A549 (cell line): ENCODE results near the gene PXDC1. TPM values are rescaled to one million over a fixed set of nuclear protein-coding genes. Genes with fewer than 3 reads are reported as not detected.
"Not testable (repeated sequence)": the region's sequence is repeated elsewhere in the genome, so short reads cannot be mapped to it uniquely, and the experiment has no call there.

Experiments used
- ATAC-seq, 2 experiments: fragments of 200-7000 bp in 1 of 2; fragments of >200 bp in 1 of 2; cut with Nextera tagmentation in 1 of 2; cut with Tn5 transposase in 1 of 2; 3 replicates each; pipeline versions ENCODE4 v1.8.0 to v1.9.1; 2018 to 2020; ENCODE audit warnings: mild to moderate bottlenecking in 1 of 2, moderate library complexity in 1 of 2
- CTCF ChIA-PET: fragments of 300-600 bp; sonication (Branson Sonifier 250); formaldehyde crosslinking; extraction: SDS; loops from one replicate; lab custom pipeline; 2021; ENCODE audit warnings: antibody characterized with exemption, inconsistent platforms; lab: Yijun Ruan, JAX
- POLR2A ChIA-PET: fragments of 350-600 bp; formaldehyde crosslinking; extraction: SDS; loops from one replicate; lab custom pipeline; 2021; ENCODE audit warnings: antibody characterized with exemption, inconsistent platforms; lab: Yijun Ruan, JAX
- DNase-seq, 2 experiments: peaks; one replicate each; pipeline versions ENCODE4 v3.0.0 to v3.0.0-alpha.2; 2011 to 2016; ENCODE audit warnings: low read depth in 1 of 2, low spot score in 1 of 2
- FAIRE-seq: peaks from 2 replicates; lab custom pipeline; 2011; peaks lifted over from hg19 to GRCh38; lab: Jason Lieb, UNC
- H3K27ac ChIP-seq, 2 experiments: fragments of >200 bp; sonication (Bioruptor Twin); formaldehyde crosslinking; 3 replicates each; pipeline ENCODE4 v1.5.1; 2016 to 2017
- H3K4me1 ChIP-seq: fragments of >200 bp; sonication (Bioruptor Twin); formaldehyde crosslinking; 3 replicates; pipeline ENCODE4 v1.6.1; 2016
- H3K4me2 ChIP-seq: fragments of >200 bp; sonication (Bioruptor Twin); formaldehyde crosslinking; 3 replicates; pipeline ENCODE4 v1.6.1; 2016
- H3K4me3 ChIP-seq: fragments of >200 bp; sonication (Bioruptor Twin); formaldehyde crosslinking; 3 replicates; pipeline ENCODE4 v1.5.1; 2016
- H3K9me3 ChIP-seq: fragments of >200 bp; sonication (Bioruptor Twin); formaldehyde crosslinking; 3 replicates; pipeline ENCODE4 v1.6.1; 2016
- BHLHE40 ChIP-seq: IDR thresholded peaks from 2 replicates; pipeline ENCODE4 v1.6.1; 2012; ENCODE audit warnings: low read depth, low read length, inconsistent platforms
- CEBPB ChIP-seq, 2 experiments: fragments of >200 bp in 1 of 2; sonication (Bioruptor Twin) in 1 of 2; formaldehyde crosslinking in 1 of 2; IDR thresholded peaks; 2 replicates each; pipeline ENCODE4 v1.6.1; 2012 to 2016
- CHD4 ChIP-seq: fragments of 200-600 bp; sonication (generic); IDR thresholded peaks from 2 replicates; pipeline ENCODE4 v1.6.1; 2016; ENCODE audit warnings: antibody characterized with exemption, mild to moderate bottlenecking, borderline replicate concordance
- EP300 ChIP-seq, 2 experiments: fragments of >200 bp; sonication (Bioruptor Twin); formaldehyde crosslinking; IDR thresholded peaks; 2 replicates in 1 of 2; 3 replicates in 1 of 2; pipeline ENCODE4 v1.6.1; 2016 to 2017
- FOSB ChIP-seq: fragments of 250-450 bp; sonication (Bioruptor Pico); IDR thresholded peaks from 2 replicates; pipeline ENCODE4 v1.5.0; 2020; ENCODE audit warnings: mild to moderate bottlenecking, moderate library complexity
- FOSL2 ChIP-seq, 2 experiments: fragments of 450-650 bp in 1 of 2; fragments of >200 bp in 1 of 2; sonication (Bioruptor Twin) in 1 of 2; formaldehyde crosslinking; IDR thresholded peaks; 2 replicates each; pipeline versions ENCODE4 v1.5.0 to v1.6.1; 2016 to 2020; ENCODE audit warnings: mild to moderate bottlenecking in 1 of 2, moderate library complexity in 1 of 2
- HOXA7 ChIP-seq: fragments of 250-450 bp; sonication (Bioruptor Pico); IDR thresholded peaks from 2 replicates; pipeline ENCODE4 v1.5.0; 2020; ENCODE audit warnings: mild to moderate bottlenecking, moderate library complexity
- HOXB5 ChIP-seq: fragments of 250-450 bp; sonication (Bioruptor Pico); IDR thresholded peaks from 2 replicates; pipeline ENCODE4 v1.5.0; 2020; ENCODE audit warnings: mild to moderate bottlenecking, moderate library complexity
- KDM1A ChIP-seq: fragments of 200-600 bp; sonication (generic); IDR thresholded peaks from 2 replicates; pipeline ENCODE4 v1.6.1; 2016; ENCODE audit warnings: low read depth, mild to moderate bottlenecking
- MAZ ChIP-seq: fragments of 150-350 bp; IDR thresholded peaks from 2 replicates; pipeline ENCODE4 v1.6.1; 2014; ENCODE audit warnings: antibody characterized with exemption, low read depth, low read length, borderline replicate concordance
- RAD21 ChIP-seq, 2 experiments: fragments of >200 bp in 1 of 2; sonication (Bioruptor Twin) in 1 of 2; formaldehyde crosslinking in 1 of 2; IDR thresholded peaks in 1 of 2; conservative IDR thresholded peaks in 1 of 2; 2 replicates in 1 of 2; 3 replicates in 1 of 2; pipeline ENCODE4 v1.6.1; 2012 to 2018; ENCODE audit warnings: inconsistent platforms in 1 of 2
- RFX5 ChIP-seq: fragments of 450-650 bp; IDR thresholded peaks from 2 replicates; pipeline ENCODE4 v1.7.1; 2014; ENCODE audit warnings: antibody characterized with exemption, mild to moderate bottlenecking, moderate library complexity
- SMC3 ChIP-seq: fragments of >200 bp; sonication (Bioruptor Twin); formaldehyde crosslinking; IDR thresholded peaks from 3 replicates; pipeline ENCODE4 v1.6.1; 2018; ENCODE audit warnings: inconsistent platforms
- TFCP2L1 ChIP-seq: fragments of 250-450 bp; sonication (Bioruptor Pico); IDR thresholded peaks from 2 replicates; pipeline ENCODE4 v1.5.0; 2021; ENCODE audit warnings: mild to moderate bottlenecking
- WGBS: methylation state at CpG from one replicate; pipeline ENCODE4 v1.1.6; 2017; ENCODE audit errors: missing lambda C conversion rate; 5-methylcytosine and 5-hydroxymethylcytosine counted together
- polyA plus RNA-seq, 4 experiments: library from polyadenylated mRNA; depleted of rRNA in 3 of 4; stranded (reverse); fragments of >200 nt; fragmentation: RNase III in 1 of 4; extraction: RNeasy Plus Mini Kit Qiagen cat#74134 plus additional on column Dnase treatment in 1 of 4; gene quantifications; 2 replicates in 3 of 4; 3 replicates in 1 of 4; pipeline ENCODE4 v1.2.3, GENCODE V29; 2011 to 2017
- TF ChIP-seq, protein P1 (sequence below): fragments of 200-600 bp; sonication (generic); IDR thresholded peaks from 2 replicates; pipeline ENCODE4 v1.6.1; 2016; ENCODE audit warnings: antibody characterized with exemption, mild to moderate bottlenecking, moderate library complexity
- TF ChIP-seq, protein P2 (sequence below): fragments of 250-450 bp; sonication (Bioruptor Pico); IDR thresholded peaks from 2 replicates; pipeline ENCODE4 v1.5.0; 2021; ENCODE audit warnings: mild to moderate bottlenecking, moderate library complexity, borderline replicate concordance
- TF ChIP-seq, protein P3 (sequence below): fragments of >200 bp; sonication (Bioruptor Twin); formaldehyde crosslinking; IDR thresholded peaks from 3 replicates; pipeline ENCODE4 v1.5.1; 2016
- TF ChIP-seq, protein P4 (sequence below): IDR thresholded peaks from 2 replicates; pipeline ENCODE4 v1.6.1; 2012; ENCODE audit warnings: low read depth, borderline replicate concordance

PXDC1 gene
- polyA plus RNA-seq, 2 of the 4 experiments (the other 2 are of a cell fraction) = 2.5 to 6.6 TPM

DNA sequence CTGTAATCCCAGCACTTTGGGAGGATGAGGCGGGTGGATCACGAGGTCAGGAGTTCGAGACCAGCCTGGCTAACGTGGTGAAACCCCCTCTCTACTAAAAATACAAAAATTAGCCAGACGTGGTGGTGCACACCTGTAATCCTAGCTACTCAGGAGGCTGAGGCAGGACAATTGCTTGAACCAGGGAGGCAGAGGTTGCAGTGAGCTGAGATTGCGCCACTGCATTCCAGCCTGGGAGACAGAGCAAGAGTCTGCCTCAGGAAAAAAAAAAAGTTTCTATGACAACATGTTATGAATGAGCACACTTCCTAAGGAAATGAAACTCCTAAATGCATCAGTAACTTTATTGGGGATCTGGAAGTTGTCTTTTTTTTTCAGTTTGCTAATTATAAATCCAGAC lies 16.0 kb upstream of the PXDC1 start:
- POLR2A ChIA-PET, H3K4me2 ChIP-seq, H3K27ac ChIP-seq, H3K9me3 ChIP-seq, H3K4me1 ChIP-seq, H3K4me3 ChIP-seq, ATAC-seq, FAIRE-seq, DNase-seq: not testable (repeated sequence)
- WGBS = 86% methylated on average over 6 of the region's 6 CpGs
- CTCF ChIA-PET = interaction anchor here (1.2 to 2.7 kb wide), 3 partner anchors 18 to 81 kb away, joined by 4 to 8 read pairs (median 8); partner anchors contain the start of gene FAM50B
- TF ChIP-seq CEBPB (IDR thresholded peaks at IDR 0.05) = peak in 1 of 2 experiments; percentile 43; a peak in 2 of 4 replicates

DNA sequence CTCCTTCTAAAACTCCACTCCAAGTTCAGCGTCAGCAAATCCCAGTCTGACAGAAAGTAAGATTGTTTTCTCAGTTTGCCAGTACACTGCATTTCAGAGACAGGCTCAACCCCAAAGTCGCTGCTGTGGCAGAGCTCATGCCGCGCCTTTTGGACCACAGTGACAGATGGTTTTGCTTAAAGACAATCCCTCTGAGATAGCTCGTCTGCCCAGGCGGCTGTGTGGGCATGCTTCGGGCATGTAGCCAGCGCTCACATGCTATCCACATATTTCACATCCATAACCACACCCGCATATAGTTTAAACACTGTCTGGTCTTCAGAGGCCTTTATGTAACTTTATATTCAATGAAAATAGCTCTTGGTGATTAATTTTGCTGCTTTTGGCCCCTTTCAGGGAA lies 14.7 kb upstream of the PXDC1 start:
- ChIA-PET CTCF (interaction anchor here (0.9 to 1.2 kb wide), 3 partner anchors 16 to 212 kb away, joined by 3 to 4 read pairs (median 3); partner anchors contain the start of gene FAM50B), POLR2A (no interaction called here)
- Histone ChIP-seq H3K4me1 (no peaks in the 10 kb centered on the region), H3K9me3 (no peaks in the 10 kb centered on the region), H3K27ac (no peak overlapping the region), H3K4me2 (no peak overlapping the region), H3K4me3 (no peak overlapping the region)
- ATAC-seq (no peak), FAIRE-seq (no peak), DNase-seq (no peak)
- no peak for TF ChIP-seq CEBPB (IDR thresholded peaks at IDR 0.05)
- no peak for TF ChIP-seq CHD4
- no peak for TF ChIP-seq FOSL2 (IDR thresholded peaks at IDR 0.05)
- no peak for TF ChIP-seq FOSL2 (CRISPR knock-in tag; IDR thresholded peaks at IDR 0.05)
- TF ChIP-seq MAZ = no peak
- TF ChIP-seq FOSB (CRISPR knock-in tag) = no peak
- TF ChIP-seq, protein P1, sequence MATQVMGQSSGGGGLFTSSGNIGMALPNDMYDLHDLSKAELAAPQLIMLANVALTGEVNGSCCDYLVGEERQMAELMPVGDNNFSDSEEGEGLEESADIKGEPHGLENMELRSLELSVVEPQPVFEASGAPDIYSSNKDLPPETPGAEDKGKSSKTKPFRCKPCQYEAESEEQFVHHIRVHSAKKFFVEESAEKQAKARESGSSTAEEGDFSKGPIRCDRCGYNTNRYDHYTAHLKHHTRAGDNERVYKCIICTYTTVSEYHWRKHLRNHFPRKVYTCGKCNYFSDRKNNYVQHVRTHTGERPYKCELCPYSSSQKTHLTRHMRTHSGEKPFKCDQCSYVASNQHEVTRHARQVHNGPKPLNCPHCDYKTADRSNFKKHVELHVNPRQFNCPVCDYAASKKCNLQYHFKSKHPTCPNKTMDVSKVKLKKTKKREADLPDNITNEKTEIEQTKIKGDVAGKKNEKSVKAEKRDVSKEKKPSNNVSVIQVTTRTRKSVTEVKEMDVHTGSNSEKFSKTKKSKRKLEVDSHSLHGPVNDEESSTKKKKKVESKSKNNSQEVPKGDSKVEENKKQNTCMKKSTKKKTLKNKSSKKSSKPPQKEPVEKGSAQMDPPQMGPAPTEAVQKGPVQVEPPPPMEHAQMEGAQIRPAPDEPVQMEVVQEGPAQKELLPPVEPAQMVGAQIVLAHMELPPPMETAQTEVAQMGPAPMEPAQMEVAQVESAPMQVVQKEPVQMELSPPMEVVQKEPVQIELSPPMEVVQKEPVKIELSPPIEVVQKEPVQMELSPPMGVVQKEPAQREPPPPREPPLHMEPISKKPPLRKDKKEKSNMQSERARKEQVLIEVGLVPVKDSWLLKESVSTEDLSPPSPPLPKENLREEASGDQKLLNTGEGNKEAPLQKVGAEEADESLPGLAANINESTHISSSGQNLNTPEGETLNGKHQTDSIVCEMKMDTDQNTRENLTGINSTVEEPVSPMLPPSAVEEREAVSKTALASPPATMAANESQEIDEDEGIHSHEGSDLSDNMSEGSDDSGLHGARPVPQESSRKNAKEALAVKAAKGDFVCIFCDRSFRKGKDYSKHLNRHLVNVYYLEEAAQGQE = no peak
- no peak for TF ChIP-seq RAD21 (conservative IDR thresholded peaks at IDR 0.05 in 1 of 2, IDR thresholded peaks at IDR 0.05 in 1 of 2)
- TF ChIP-seq, protein P2, sequence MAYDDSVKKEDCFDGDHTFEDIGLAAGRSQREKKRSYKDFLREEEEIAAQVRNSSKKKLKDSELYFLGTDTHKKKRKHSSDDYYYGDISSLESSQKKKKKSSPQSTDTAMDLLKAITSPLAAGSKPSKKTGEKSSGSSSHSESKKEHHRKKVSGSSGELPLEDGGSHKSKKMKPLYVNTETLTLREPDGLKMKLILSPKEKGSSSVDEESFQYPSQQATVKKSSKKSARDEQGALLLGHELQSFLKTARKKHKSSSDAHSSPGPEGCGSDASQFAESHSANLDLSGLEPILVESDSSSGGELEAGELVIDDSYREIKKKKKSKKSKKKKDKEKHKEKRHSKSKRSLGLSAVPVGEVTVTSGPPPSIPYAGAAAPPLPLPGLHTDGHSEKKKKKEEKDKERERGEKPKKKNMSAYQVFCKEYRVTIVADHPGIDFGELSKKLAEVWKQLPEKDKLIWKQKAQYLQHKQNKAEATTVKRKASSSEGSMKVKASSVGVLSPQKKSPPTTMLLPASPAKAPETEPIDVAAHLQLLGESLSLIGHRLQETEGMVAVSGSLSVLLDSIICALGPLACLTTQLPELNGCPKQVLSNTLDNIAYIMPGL = no peak
- TF ChIP-seq, protein P3, sequence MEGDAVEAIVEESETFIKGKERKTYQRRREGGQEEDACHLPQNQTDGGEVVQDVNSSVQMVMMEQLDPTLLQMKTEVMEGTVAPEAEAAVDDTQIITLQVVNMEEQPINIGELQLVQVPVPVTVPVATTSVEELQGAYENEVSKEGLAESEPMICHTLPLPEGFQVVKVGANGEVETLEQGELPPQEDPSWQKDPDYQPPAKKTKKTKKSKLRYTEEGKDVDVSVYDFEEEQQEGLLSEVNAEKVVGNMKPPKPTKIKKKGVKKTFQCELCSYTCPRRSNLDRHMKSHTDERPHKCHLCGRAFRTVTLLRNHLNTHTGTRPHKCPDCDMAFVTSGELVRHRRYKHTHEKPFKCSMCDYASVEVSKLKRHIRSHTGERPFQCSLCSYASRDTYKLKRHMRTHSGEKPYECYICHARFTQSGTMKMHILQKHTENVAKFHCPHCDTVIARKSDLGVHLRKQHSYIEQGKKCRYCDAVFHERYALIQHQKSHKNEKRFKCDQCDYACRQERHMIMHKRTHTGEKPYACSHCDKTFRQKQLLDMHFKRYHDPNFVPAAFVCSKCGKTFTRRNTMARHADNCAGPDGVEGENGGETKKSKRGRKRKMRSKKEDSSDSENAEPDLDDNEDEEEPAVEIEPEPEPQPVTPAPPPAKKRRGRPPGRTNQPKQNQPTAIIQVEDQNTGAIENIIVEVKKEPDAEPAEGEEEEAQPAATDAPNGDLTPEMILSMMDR = no peak
- no peak for TF ChIP-seq EP300 (IDR thresholded peaks at IDR 0.05)
- TF ChIP-seq SMC3 = no peak
- TF ChIP-seq, protein P4, sequence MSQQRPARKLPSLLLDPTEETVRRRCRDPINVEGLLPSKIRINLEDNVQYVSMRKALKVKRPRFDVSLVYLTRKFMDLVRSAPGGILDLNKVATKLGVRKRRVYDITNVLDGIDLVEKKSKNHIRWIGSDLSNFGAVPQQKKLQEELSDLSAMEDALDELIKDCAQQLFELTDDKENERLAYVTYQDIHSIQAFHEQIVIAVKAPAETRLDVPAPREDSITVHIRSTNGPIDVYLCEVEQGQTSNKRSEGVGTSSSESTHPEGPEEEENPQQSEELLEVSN = no peak
- TF ChIP-seq KDM1A = no peak
- TF ChIP-seq HOXB5 = no peak
- no peak for TF ChIP-seq HOXA7 (CRISPR knock-in tag)
- TF ChIP-seq BHLHE40 = no peak
- TF ChIP-seq TFCP2L1 = no peak
- TF ChIP-seq RFX5 = no peak
- whole genome bisulfite sequencing = 89% methylated on average over 9 of the region's 9 CpGs
